GM12801 (cell line): Measurements from ENCODE around the gene OTUD3.

ENCODE experiments used
- CTCF ChIP-seq: IDR thresholded peaks from one replicate; pipeline ENCODE4 v1.5.1; 2011; ENCODE audit warnings: control low read depth; ENCODE audit not compliant: insufficient read length; ENCODE audit errors: extremely low read depth

OTUD3 gene

GRCh38 chr1:19846338-19846737 is 35.9 kb upstream of the OTUD3 start:
- no peak for TF ChIP-seq CTCF

GRCh38 chr1:19850214-19850613 is 32.0 kb upstream of the OTUD3 start:
- no peak for TF ChIP-seq CTCF

GRCh38 chr1:19852036-19852435 is 30.2 kb upstream of the OTUD3 start:
- no peak for TF ChIP-seq CTCF

- no peak for TF ChIP-seq CTCF
Observed at GRCh38 chr1:19854866-19855265, 27.3 kb upstream of the OTUD3 start.

- TF ChIP-seq CTCF, result no peak
Observed at GRCh38 chr1:19858893-19859292, 23.3 kb upstream of the OTUD3 start.

GRCh38 chr1:19859876-19860275 is 22.3 kb upstream of the OTUD3 start:
- TF ChIP-seq CTCF, result no peak

- TF ChIP-seq CTCF, result no peak
Observed at GRCh38 chr1:19860418-19860817, 21.8 kb upstream of the OTUD3 start.

- TF ChIP-seq CTCF, result no peak
Observed at GRCh38 chr1:19861034-19861433, 21.2 kb upstream of the OTUD3 start.
